ENCODE data around the gene ANKRD23. TPM values are rescaled to one million over a fixed set of nuclear protein-coding genes. Genes with fewer than 3 reads are reported as not detected.

The ANKRD23 gene
- total and polyA plus RNA-seq, 2 of the 13 experiments (the other 11 are each of a cell fraction or from before 2014, with no cell fraction given) = 1.5 to 1.6 TPM

- no peak for TF ChIP-seq ZBTB43 (CRISPR knock-in tag; conservative IDR thresholded peaks at IDR 0.05)
- no peak for TF ChIP-seq MYPOP (CRISPR knock-in tag; IDR thresholded peaks at IDR 0.05)
- TF ChIP-seq ZNF225 (CRISPR knock-in tag; IDR thresholded peaks at IDR 0.05) = no peak; the same call in 1 of the 2 replicates
- TF ChIP-seq FOSL1 (CRISPR knock-in tag; IDR thresholded peaks at IDR 0.05; ENCODE audit: borderline replicate concordance) = no peak
- TF ChIP-seq SRSF1 (optimal IDR thresholded peaks at IDR 0.05; ENCODE audit: low read depth, low read length) = peak; percentile 19
- no peak for TF ChIP-seq ZNF484 (CRISPR knock-in tag; IDR thresholded peaks at IDR 0.05; ENCODE audit: borderline replicate concordance, low read depth)
- no peak for TF ChIP-seq ZNF879 (CRISPR knock-in tag; IDR thresholded peaks at IDR 0.05)
- 0 out of 2 replicates have a peak, but pooled peaks have one; percentile 67 for TF ChIP-seq ZNF230 (CRISPR knock-in tag; IDR thresholded peaks at IDR 0.05)
- no peak; the same call in 1 of the 2 replicates for TF ChIP-seq YEATS2 (CRISPR knock-in tag; IDR thresholded peaks at IDR 0.05; ENCODE audit: borderline replicate concordance)
- TF ChIP-seq POLR2AphosphoS2 (IDR thresholded peaks at IDR 0.05; ENCODE audit: low read depth, low read length) = no peak
- no peak for TF ChIP-seq ZNF383 (CRISPR knock-in tag; IDR thresholded peaks at IDR 0.05; ENCODE audit: borderline replicate concordance)
- no peak for TF ChIP-seq ZBTB14 (CRISPR knock-in tag; IDR thresholded peaks at IDR 0.05)
- TF ChIP-seq TBP (CRISPR knock-in tag; IDR thresholded peaks at IDR 0.05) = no peak
- TF ChIP-seq ZHX1 (CRISPR knock-in tag; IDR thresholded peaks at IDR 0.05; ENCODE audit: low read depth) = no peak
- TF ChIP-seq MIER3 (CRISPR knock-in tag; IDR thresholded peaks at IDR 0.05; ENCODE audit: borderline replicate concordance) = no peak
- TF ChIP-seq ZBTB46 (CRISPR knock-in tag; IDR thresholded peaks at IDR 0.05; ENCODE audit: borderline replicate concordance) = no peak
- TF ChIP-seq ZNF710 (CRISPR knock-in tag; IDR thresholded peaks at IDR 0.05; ENCODE audit: borderline replicate concordance) = no peak; the same call in 1 of the 2 replicates
- TF ChIP-seq DRAP1 (CRISPR knock-in tag; IDR thresholded peaks at IDR 0.05) = no peak
Observed at GRCh38 chr2:96810783-96811192, 33.0 kb downstream of the ANKRD23 start (continued).

Measured in HepG2 (cell line).